Occipital lobe (tissue), 2 donors: ENCODE measurements around the gene SOCS4. TPM values are rescaled to one million over a fixed set of nuclear protein-coding genes. Genes with fewer than 3 reads are reported as not detected.
"Not testable (repeated sequence)": the region's sequence is repeated elsewhere in the genome, so short reads cannot be mapped to it uniquely, and the experiment has no call there.

Experiments
- DNase-seq: peaks from one replicate; lab custom pipeline; 2025; lab: John Stamatoyannopoulos, UW
- total RNA-seq: library from RNA; depleted of rRNA; stranded (reverse); fragments of >200 nt; gene quantifications from one replicate; pipeline ENCODE4 v1.2.3, GENCODE V29; 2014

SOCS4 gene
- total RNA-seq, 1 donor from 2014 or later = 39.6 TPM

DNA sequence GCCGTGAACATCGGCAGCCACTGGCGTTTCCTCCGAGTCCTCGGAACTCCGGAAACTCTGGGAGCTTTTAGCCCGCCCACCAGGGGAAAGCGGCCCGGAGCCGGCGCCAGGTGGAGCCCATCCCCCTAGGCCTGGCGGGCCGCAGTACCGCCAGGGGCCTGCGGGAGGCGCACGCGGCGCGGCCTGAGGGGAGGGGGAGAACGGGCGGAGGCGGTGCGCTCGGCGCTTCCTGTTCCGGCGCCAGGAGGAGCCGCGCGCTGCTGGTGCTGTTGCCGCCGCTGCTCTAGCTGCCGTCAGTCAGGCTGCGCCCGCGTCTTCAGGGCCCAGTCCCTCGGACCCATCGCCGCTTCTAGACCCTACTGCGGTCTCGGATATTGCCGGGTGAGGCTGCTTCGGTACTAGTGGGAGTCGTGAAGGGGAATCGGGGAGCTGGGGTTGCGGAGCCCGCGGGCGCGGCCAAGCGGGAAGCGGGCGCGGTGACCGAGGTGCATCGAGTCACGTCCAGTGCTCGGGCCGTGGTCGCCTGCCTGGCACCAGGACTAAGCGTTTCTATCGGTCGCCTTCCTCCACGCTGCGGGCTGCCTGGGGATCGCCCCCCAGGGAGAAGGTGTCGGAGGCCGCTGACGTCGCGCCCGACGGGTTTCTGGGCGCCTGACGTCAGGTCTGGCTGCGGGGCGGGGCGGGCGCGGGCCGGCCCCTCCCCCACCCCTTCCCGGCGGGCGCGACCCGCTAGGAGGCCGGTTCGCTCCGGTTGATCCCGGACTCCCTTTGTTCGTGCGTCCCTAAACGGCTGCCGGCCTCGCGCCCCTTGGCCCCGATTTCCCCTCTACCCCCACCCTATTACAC is 24.6 kb downstream of the SOCS4 start, which contains the start of gene MAPK1IP1L:
Gene MAPK1IP1L (plus strand): TSS at position 225 of the 846 bp plus-strand sequence. CDS start 10,037 bp downstream, outside the sequence.
- DNase-seq = peak; percentile 87

DNA sequence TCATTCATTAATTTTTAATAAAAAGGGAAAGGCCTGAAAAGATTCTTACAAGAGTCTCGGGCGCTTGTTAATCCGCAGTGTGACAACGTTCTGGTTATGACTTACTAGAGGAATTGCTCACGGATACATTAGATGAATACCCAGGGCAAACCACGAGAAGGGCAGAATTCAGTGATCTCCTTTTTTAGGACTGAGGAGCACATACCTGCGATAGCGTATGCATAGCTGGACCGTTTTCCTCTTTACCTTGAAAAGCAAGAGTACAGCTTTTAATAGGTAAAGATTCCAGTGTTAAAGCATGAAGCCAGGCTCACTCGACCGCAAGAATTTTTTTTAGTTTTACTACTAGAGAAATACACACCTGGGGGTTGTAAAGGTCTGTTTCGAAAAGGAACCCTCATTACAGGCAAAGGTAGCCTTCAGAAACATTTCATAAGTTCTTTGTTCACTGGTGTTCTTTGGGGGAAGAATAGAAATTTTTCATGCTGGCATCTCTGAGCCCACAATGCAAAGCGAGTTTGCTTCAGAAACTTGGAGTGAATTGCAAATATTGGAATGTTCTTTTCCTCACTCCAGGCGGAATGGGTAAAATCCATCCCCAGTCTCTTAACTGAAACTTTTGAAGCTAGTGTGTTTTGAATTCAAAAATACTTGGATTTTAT is 25.4 kb downstream of the SOCS4 start:
- no peak for DNase-seq

DNA sequence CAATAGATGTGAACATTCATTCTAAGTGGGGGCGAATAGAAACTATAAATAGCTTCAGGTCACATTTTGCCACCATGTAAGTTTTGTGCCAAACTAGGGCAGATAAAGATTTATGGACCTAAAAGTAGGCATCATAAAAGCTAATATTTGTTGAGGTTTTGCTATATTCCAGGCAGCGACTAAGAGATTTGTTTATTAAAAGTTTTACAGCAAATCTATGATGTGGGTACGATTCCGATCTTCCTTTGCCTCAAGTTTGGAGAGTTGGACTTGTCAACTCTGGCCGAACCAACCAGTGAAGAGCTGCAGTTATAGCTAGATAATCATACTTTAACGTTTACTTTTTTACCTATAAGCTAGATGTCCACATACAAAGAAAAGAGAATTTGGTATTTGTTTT is 26.0 kb downstream of the SOCS4 start:
- no peak for DNase-seq

DNA sequence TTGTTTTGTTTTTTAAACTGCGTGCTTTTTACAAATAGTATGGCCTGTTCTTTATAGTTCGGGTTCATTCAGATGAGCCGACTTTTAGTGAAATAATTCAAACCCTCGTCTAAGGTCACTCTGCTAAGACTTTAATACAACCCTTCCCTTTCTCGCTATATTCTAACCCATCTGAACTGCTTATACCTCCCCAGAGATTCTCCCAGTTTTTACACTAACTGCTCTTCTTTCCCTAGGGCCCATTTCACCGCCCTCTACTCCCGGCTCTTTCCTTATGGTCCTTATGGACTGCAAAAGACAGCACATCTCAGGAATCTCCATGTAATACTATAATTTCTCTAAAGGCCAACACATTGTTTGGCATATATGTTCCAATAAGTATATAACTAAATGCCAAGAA is 26.5 kb downstream of the SOCS4 start:
- DNase-seq = no peak

DNA sequence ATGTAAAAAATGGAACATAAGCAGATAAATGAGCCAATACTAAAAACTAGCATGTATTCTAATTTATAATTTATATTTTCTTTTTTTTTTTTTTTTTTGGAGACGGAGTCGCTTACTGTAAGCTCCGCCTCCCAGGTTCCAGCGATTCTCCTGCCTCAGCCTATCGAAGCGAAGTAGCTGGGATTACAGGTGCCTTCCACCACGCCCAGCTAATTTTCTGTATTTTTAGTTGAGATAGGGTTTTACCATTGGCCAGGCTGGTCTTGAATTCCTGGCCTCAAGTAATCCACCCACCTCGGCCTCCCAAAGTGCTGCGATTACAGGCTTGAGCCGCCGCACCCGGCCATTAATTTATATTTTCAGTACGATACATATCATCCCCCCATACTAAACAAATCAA is 27.1 kb downstream of the SOCS4 start:
- DNase-seq = no peak

DNA sequence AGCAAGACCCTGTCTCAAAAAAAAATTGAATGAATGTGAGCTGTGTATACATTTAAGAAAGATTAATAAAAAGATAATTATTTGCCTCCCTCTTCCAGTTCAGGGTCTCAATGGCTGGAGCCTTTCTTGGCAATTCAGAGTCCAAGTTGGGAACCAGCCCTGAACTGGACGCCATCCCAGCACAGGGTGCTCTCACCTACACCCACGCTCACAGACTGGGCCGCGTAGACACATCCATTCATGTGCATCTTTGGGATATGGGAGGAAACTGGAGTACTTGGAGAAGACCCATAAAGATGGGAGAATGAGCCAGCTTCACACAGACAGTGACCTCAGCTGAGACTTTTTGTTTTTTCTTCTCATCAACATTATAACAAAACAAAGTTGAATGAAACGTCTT is 30.9 kb downstream of the SOCS4 start:
- no peak for DNase-seq

DNA sequence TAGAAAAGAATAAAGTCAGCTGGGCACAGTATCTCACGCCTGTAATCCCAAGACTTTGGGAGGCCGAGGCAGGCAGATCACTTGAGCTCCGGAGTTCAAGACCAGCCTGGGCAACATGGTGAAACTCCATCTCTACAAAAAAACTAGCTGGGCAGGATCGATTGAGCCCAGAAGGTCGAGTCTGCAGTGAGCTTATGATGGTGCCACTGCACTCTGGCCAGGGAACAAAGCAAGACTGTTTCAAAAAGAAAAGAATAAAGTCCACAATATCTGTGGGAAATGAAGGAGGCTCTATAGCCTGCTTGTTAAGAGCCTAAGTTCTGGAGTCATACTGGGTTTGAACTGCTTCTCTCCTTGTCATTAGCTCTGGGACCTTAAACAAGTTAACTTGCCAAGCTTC is 32.3 kb downstream of the SOCS4 start:
- DNase-seq = no peak

DNA sequence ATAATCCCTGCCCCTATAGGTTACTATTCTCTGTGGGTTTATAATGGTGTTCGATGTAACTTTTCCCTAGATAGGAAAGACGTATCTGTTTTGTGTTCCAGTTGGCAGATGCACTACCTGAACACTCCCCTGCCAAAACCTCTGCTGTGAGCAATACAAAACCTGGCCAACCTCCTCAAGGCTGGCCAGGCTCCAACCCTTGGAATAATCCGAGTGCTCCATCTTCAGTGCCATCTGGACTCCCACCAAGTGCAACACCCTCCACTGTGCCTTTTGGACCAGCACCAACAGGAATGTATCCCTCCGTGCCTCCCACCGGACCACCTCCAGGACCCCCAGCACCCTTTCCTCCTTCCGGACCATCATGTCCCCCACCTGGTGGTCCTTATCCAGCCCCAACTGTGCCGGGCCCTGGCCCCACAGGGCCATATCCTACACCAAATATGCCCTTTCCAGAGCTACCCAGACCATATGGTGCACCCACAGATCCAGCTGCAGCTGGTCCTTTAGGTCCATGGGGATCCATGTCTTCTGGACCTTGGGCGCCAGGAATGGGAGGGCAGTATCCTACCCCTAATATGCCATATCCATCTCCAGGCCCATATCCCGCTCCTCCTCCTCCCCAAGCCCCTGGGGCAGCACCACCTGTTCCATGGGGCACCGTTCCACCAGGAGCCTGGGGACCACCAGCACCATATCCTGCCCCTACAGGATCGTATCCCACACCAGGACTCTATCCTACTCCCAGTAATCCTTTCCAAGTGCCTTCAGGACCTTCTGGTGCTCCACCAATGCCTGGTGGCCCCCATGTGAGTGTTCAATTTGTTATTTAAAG is 35.7 kb downstream of the SOCS4 start:
- DNase-seq = no peak

DNA sequence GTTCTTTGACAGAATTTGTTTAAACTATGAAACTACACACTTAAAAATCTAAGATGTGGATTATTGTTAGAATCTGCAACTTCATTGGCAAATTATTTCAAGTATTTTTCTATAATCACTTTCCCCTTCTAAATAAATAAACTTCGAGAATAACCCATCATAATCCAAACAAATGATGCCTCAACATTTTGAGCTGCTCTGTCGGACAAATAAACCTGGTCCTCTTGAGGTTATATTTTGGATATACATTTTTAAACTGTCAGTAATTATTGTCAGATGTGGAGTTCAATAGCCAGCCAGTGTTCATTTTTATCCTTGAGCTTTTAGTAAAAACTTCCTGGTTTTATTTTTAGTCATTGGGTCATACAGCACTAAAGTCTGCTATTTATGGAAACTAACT is 37.9 kb downstream of the SOCS4 start:
- DNase-seq = not testable (repeated sequence)

DNA sequence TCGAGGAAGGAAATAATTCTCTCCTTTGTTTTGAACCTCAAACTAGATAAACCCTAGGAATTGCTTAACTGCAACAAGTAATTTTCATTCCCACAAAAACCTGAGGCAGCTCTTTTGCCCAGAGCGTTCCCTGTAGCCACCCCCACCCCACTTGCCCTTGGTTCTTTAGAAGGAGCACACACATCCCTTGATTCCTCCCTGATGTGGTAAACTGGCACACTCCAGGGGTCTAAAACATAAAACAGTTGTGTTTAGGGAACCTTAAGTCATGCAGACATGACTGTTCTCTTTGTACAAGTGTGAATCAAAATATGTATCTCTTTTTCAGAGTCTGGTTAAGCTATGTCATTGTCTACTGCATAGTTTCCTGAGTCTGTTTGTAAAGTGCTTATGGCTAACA is 38.4 kb downstream of the SOCS4 start:
- no peak for DNase-seq

DNA sequence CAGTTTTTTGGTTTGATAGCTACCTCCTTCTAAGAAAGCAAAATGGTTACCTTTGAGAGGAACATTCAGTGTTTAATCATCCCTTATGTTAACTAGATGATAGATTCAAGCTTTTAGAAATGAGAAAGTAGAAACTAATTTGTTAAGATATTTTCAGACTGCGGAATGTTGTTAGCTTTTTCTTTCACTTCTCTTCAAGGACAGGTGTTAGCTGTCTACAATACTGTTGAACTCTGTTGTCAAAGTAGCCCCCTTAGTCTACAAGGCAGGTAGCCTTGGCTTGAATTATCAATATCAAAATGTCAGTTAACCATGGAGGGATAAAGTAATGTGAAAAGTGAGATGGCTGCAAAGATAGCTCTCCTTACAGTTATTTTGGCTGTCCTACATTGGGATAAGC is 39.2 kb downstream of the SOCS4 start:
- DNase-seq = no peak

DNA sequence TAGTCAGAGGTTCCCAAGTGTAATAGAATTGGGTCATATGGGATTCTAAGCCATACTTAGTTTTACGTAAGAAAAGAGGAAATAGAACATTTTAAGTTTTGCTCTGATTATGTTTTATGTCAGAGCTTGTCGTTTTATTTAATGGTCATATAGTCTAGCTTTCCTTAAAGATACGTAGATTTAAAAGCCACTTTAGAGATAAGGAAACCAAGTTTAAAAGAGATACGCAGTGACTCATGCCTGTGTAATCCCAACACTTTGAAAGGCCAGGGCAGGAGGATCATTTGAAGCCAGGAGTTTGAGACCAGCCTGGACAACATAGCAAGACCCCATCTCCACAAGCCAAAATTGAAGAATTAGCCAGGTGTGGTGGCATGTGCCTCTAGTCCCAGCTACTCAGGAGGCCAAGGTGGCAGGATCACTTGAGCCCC is 44.0 kb downstream of the SOCS4 start:
- DNase-seq = no peak

DNA sequence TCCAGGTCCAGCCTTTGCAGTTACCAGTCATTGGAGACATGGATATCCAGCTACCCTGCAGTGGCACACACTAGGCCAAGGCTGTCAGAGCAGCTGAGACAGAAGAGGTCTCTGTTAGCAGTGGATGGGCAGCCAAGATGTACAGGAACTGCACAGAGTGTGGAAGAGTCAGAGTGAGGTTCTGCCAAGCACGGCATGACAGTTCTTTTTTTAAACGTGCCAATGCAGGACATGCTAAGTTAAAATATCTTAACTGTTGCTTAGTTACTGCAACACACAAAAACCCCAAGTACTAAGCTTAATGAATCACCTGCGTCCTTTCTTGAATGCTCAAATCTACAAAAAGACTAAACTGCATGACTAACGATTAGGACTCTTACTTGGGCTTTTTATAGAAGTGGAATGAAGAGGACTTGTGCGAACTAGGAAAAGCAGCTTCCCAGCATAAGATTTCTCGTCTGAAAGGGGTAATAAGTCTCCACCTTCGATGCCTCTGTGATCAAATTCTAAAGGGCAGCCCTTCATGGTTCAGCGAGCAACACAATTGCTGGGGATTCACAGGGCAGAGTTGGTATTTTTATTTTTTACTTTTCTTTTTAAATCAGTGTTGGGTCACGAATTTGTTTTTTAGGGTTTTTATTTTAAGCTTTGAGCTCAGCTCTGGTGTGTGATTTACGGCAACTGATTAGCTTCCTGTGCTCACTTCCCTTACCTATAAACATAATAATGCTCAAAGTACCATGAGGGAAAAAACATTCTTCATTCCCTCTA is 45.0 kb downstream of the SOCS4 start:
- DNase-seq = peak; percentile 68

DNA sequence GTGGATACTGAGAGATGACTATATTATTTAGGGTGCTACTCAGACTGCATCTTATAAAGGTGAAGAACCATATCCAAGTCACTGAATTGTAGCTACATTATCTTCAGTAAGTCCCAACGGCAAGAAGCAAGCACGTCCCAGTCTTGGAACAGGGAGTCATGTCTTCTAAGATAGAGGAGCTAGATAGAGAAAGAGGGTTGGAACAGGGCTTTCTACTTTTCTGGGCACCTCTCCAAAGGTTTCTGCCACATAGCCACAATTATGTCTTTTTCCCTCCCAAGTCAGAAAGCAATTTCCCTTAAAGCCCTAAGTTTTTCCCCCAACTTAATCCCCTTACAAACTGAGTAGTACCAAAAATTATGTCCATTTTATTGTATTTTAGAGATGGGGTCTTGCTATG is 46.8 kb downstream of the SOCS4 start:
- no peak for DNase-seq

DNA sequence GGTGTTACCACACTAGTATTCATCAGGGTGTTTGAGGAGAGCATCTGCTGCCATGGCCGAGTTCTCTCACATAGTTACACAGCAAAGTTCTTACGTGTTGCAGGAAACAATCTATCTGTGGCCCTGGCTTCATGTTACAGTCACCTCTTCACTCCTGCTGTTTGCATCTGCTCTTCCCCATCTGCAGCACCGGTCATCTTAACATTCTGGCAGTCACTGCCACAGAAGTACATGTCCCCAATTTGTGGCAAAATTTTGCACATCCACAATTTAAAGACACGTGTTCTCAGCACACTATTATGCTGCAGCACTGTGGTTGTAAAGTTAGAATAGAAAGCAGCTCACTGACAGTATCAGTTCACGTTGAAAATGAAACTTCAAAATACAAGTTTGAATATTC is 47.6 kb downstream of the SOCS4 start:
- no peak for DNase-seq

DNA sequence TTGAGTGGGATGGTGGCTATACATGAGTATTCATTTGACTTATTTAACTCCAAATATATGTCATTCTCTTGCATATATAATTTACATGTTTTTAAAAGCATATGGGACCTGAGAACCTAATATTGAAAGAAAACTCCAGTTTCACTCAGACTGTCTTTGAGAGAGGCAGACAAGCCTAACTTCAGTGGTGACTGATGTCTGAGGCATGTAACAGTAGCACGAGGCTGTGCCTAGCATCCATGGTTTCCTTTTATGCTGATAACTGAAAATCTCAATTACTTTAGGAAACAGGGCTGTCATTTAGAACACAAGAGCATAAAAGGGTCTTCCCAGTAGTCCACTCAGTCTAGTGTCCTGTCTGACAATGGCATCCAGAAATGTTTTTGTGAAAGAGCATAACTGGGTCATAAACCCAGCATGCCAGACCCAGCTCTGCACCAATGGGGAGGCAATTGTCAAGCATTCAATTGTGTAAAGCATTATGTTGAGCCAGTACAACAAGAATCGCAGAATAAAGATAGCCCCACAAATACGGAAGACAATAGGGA is 48.7 kb downstream of the SOCS4 start:
- no peak for DNase-seq

DNA sequence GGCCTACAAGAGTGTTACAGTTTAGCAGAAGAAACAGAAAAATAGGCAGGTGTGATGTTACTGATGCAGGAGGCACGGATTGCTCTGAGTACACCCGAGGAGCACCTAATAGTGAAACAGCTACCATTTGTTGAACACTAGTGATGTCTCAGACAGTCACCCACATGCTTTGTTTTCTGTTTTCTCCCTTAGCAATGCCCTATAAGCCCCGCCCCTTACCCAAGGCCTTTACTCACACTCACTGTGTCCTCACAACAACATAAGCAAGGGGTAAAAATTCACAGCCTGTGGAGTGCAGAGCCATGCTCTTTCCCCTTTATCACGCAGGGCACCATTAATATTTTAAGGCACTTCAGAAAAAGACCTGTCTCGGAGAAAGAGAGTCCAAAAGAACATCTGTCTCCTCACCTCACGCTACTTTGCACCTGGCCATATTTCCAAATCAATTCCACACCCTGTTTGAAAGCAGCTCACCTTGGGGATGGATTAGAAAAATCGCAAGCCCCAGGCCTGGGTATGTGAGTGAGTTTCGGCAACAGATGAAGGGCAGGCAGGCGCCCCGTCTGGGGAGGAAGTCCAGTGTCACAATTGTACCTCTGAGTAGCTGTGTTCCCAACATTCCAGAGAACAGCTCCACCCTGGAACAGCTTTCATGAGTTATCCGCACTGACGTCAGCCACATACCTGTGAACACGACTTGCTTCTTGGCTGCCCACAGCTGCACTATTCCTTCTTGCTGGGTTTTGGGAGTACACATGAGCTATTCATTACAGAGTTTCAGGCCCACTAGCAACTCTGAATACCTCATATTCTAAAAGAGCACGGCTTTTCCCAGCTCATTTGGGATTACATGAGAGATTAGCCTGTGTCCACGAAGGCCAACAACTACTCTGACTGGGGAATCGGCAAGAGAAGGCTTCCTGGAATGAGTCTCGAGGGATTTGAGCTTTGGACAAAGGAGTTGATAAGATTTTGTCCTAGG is 50.4 kb downstream of the SOCS4 start:
- no peak for DNase-seq

DNA sequence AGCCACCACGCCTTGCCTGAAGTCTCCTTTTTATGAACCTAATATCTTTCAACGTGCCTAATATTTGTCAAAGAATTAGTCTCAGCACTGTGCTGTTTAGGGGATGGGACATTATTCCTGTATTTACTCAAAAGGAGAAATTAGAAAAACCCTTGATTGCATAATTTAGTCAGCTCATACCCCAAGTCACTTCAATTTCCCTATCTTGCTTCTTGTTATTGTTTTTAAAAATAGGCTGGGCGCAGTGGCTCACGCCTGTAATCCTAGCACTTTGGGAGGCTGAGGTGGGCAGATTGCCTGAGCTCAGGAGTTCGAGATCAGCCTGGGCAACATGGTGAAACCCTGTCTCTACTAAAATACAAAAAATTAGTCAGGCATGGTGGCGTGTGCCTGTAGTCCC is 52.9 kb downstream of the SOCS4 start:
- DNase-seq = not testable (repeated sequence)

DNA sequence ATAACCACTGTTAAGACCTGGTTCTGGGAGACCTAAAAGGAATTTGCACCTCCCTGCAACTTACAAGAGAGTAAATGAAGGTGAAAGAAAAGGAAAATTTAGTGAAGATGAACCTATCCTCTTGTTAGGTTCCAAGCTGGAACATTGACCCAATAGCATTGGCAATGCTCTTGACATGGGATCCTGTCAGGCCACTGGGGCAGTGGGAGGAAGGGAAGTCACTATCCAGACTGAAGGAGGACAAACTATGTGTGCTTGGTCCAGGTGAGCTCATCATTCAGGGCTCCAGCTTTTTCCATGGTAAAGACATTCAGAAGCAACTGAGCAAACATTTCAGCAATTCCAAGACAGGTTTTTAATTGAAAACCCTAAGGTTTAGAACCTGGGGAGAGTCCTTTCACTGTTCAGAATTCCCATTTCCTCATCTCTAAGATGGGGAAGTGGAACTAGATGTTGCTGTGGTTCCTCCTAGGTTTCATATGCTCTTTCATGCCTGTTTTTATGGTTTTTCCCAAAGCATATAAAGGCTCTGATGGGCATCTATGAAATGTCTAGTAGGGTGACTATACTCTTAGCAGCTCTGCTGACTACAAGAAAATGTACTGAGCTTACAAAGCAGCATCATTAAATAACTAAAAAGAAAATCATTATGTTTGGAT is 57.5 kb downstream of the SOCS4 start:
- DNase-seq = no peak
